H9 (cell line): ENCODE measurements around the gene MYRIP. TPM values are rescaled to one million over a fixed set of nuclear protein-coding genes. Genes with fewer than 3 reads are reported as not detected.

Experiments
- DNase-seq: peaks from one replicate; pipeline ENCODE4 v3.0.0-alpha.2; 2017
- H2AFZ ChIP-seq: one replicate; pipeline ENCODE4 v1.6.1; 2013; ENCODE audit warnings: mild to moderate bottlenecking, low read length, control low read depth, moderate library complexity
- H2AK5ac ChIP-seq: 2 replicates; pipeline ENCODE4 v1.6.1; 2013; ENCODE audit warnings: low read length, control low read depth, mixed read lengths; ENCODE audit not compliant: insufficient read length
- H2BK120ac ChIP-seq: one replicate; pipeline ENCODE4 v1.6.1; 2013; ENCODE audit warnings: low read depth, mild to moderate bottlenecking, low read length, control low read depth, inconsistent platforms; ENCODE audit not compliant: poor library complexity, severe bottlenecking
- H2BK12ac ChIP-seq: 2 replicates; pipeline ENCODE4 v1.6.1; 2013; ENCODE audit warnings: low read length, control low read depth, mixed read lengths, low read depth; ENCODE audit not compliant: insufficient read length
- H2BK15ac ChIP-seq: 2 replicates; pipeline ENCODE4 v1.6.1; 2013; ENCODE audit warnings: low read depth, low read length, control low read depth
- H2BK20ac ChIP-seq: one replicate; pipeline ENCODE4 v1.6.1; 2013; ENCODE audit warnings: low read depth, mild to moderate bottlenecking, low read length, control low read depth, inconsistent platforms; ENCODE audit not compliant: poor library complexity, severe bottlenecking
- H2BK5ac ChIP-seq: 2 replicates; pipeline ENCODE4 v1.6.1; 2013; ENCODE audit warnings: low read length, control low read depth, mixed read lengths; ENCODE audit not compliant: insufficient read length
- H3K14ac ChIP-seq: 2 replicates; pipeline ENCODE4 v1.6.1; 2013; ENCODE audit warnings: low read length, control low read depth; ENCODE audit not compliant: insufficient read depth
- H3K18ac ChIP-seq: 2 replicates; pipeline ENCODE4 v1.6.1; 2013; ENCODE audit warnings: low read depth, mild to moderate bottlenecking, mixed read lengths, low read length, control low read depth; ENCODE audit not compliant: insufficient read length
- H3K23ac ChIP-seq: 2 replicates; pipeline ENCODE4 v1.6.1; 2013; ENCODE audit warnings: low read length, control low read depth, mixed read lengths, low read depth; ENCODE audit not compliant: insufficient read length
- H3K23me2 ChIP-seq: 2 replicates; pipeline ENCODE4 v1.6.1; 2013; ENCODE audit warnings: low read depth, mild to moderate bottlenecking, mixed read lengths, low read length, control low read depth; ENCODE audit not compliant: insufficient read length, poor library complexity, severe bottlenecking
- H3K27ac ChIP-seq: 2 replicates; pipeline ENCODE4 v1.5.1; 2013; ENCODE audit warnings: low read length, control low read depth, mixed read lengths, low read depth; ENCODE audit not compliant: insufficient read length
- H3K27me3 ChIP-seq: 2 replicates; pipeline ENCODE4 v1.6.1; 2013; ENCODE audit warnings: low read length, control low read depth, inconsistent platforms; ENCODE audit not compliant: insufficient read depth
- H3K4ac ChIP-seq: 2 replicates; pipeline ENCODE4 v1.6.1; 2013; ENCODE audit warnings: low read depth, mild to moderate bottlenecking, control low read depth, inconsistent platforms, low read length, moderate library complexity
- H3K4me1 ChIP-seq: 2 replicates; pipeline ENCODE4 v1.6.1; 2013; ENCODE audit warnings: low read length, control low read depth, inconsistent platforms; ENCODE audit not compliant: insufficient read depth
- H3K4me2 ChIP-seq: 2 replicates; pipeline ENCODE4 v1.6.1; 2013; ENCODE audit warnings: low read length, control low read depth, mixed read lengths; ENCODE audit not compliant: insufficient read length, insufficient read depth
- H3K56ac ChIP-seq: 2 replicates; pipeline ENCODE4 v1.6.1; 2013; ENCODE audit warnings: low read depth, mild to moderate bottlenecking, mixed read lengths, low read length, control low read depth; ENCODE audit not compliant: insufficient read length
- H3K79me1 ChIP-seq: 2 replicates; pipeline ENCODE4 v1.6.1; 2013; ENCODE audit warnings: low read depth, mild to moderate bottlenecking, moderate library complexity, low read length, control low read depth, inconsistent platforms; ENCODE audit not compliant: insufficient read depth, poor library complexity, severe bottlenecking
- H3K79me2 ChIP-seq: 2 replicates; pipeline ENCODE4 v1.6.1; 2013; ENCODE audit warnings: low read length, control low read depth, inconsistent platforms; ENCODE audit not compliant: insufficient read depth
- H3K9ac ChIP-seq: 2 replicates; pipeline ENCODE4 v1.6.1; 2013; ENCODE audit warnings: low read length, control low read depth, mixed read lengths; ENCODE audit not compliant: insufficient read length; ENCODE audit errors: extremely low read depth
- H3K9me3 ChIP-seq: one replicate; pipeline ENCODE4 v1.6.1; 2013; ENCODE audit warnings: low read depth, low read length, inconsistent platforms; ENCODE audit not compliant: control insufficient read depth
- H3T11ph ChIP-seq: one replicate; pipeline ENCODE4 v1.6.1; 2013; ENCODE audit warnings: mild to moderate bottlenecking, low read length, control low read depth, inconsistent platforms
- H4K20me1 ChIP-seq: one replicate; pipeline ENCODE4 v1.6.1; 2013; ENCODE audit not compliant: control insufficient read depth, insufficient read length, insufficient read depth
- H4K5ac ChIP-seq: 2 replicates; pipeline ENCODE4 v1.6.1; 2013; ENCODE audit warnings: low read depth, mild to moderate bottlenecking, mixed read lengths, low read length, control low read depth; ENCODE audit not compliant: insufficient read length
- H4K8ac ChIP-seq: replicated peaks from 2 replicates; pipeline ENCODE4 v1.6.1; 2013; ENCODE audit warnings: low read length, control low read depth, mixed read lengths, low read depth; ENCODE audit not compliant: insufficient read length
- H4K91ac ChIP-seq: 2 replicates; pipeline ENCODE4 v1.6.1; 2013; ENCODE audit warnings: low read depth, mild to moderate bottlenecking, moderate library complexity, mixed read lengths, low read length, control low read depth; ENCODE audit not compliant: insufficient read length
- H3K27ac Mint-ChIP-seq, 3 experiments: 2 replicates in 2 of 3; 3 replicates in 1 of 3; pipeline ENCODE4 v1.8.0; 2020 to 2021; ENCODE audit warnings: mixed read lengths in 3 of 3, mild to moderate bottlenecking in 1 of 3, moderate library complexity in 1 of 3
- H3K27me3 Mint-ChIP-seq: 2 replicates; pipeline ENCODE4 v1.8.0; 2021; ENCODE audit warnings: low read depth, mild to moderate bottlenecking, moderate library complexity, mixed read lengths
- H3K36me3 Mint-ChIP-seq, 3 experiments: 2 replicates in 2 of 3; 3 replicates in 1 of 3; pipeline ENCODE4 v1.8.0; 2020 to 2021; ENCODE audit warnings: low read depth in 3 of 3, mixed read lengths in 3 of 3; ENCODE audit not compliant: insufficient read depth in 1 of 3
- H3K4me1 Mint-ChIP-seq, 2 experiments: 2 replicates each; pipeline ENCODE4 v1.8.0; 2020; ENCODE audit warnings: mixed read lengths in 2 of 2
- H3K4me3 Mint-ChIP-seq, 2 experiments: 2 replicates in 1 of 2; 3 replicates in 1 of 2; pipeline ENCODE4 v1.8.0; 2020 to 2021; ENCODE audit warnings: mild to moderate bottlenecking in 2 of 2, mixed read lengths in 2 of 2, moderate library complexity in 1 of 2
- H3K9me3 Mint-ChIP-seq, 2 experiments: 2 replicates in 1 of 2; 3 replicates in 1 of 2; pipeline ENCODE4 v1.8.0; 2020; ENCODE audit warnings: mild to moderate bottlenecking in 2 of 2, mixed read lengths in 2 of 2, moderate library complexity in 1 of 2
- CTCF ChIP-seq: fragments of 200-600 bp; sonication (generic); conservative IDR thresholded peaks from 3 replicates; pipeline ENCODE4 v1.8.0; 2021; ENCODE audit warnings: antibody characterized with exemption, mild to moderate bottlenecking
- WGBS: extraction: QIAGEN DNeasy Blood & Tissue Kit; methylation state at CpG from one replicate; pipeline ENCODE4 v1.1.7; 2013; ENCODE audit warnings: missing lambda C conversion rate, low lambda C conversion rate, mixed read lengths; ENCODE audit not compliant: insufficient read length; ENCODE audit errors: extremely low coverage; 5-methylcytosine and 5-hydroxymethylcytosine counted together
- total RNA-seq: library from RNA; stranded (reverse); gene quantifications from 2 replicates; pipeline ENCODE4 v1.2.1, GENCODE V29; 2021

The MYRIP gene
- total RNA-seq, 1 experiment from 2014 or later: 1.8 TPM

GRCh38 chr3:40213556-40213955 lies 404.1 kb downstream of the MYRIP start:
- Histone ChIP-seq H3K27ac (no peak overlapping the region), H2BK15ac (no peak overlapping the region), H2BK12ac (no peak overlapping the region), H3K4ac (no peak overlapping the region), H3K9me3 (no peaks in the 10 kb centered on the region), H3K23ac (no peak overlapping the region), H3K9ac (no peak overlapping the region), H3K27me3 (no peaks in the 10 kb centered on the region), H3K4me2 (no peak overlapping the region), H3K79me2 (no peaks in the 10 kb centered on the region), H2BK5ac (no peak overlapping the region), H2AK5ac (no peak overlapping the region), H3K56ac (no peak overlapping the region), H3K18ac (no peak overlapping the region), H3K14ac (no peak overlapping the region), H3K79me1 (no peaks in the 10 kb centered on the region), H4K20me1 (no peaks in the 10 kb centered on the region), H4K8ac (no peak overlapping the region), H2BK20ac (no peak overlapping the region), H2AFZ (no peak overlapping the region), H3K23me2 (no peaks in the 10 kb centered on the region), H3K4me1 (no peaks in the 10 kb centered on the region), H4K91ac (no peak overlapping the region), H2BK120ac (no peak overlapping the region), H4K5ac (no peak overlapping the region), H3T11ph (no peak overlapping the region)
- no peak for DNase-seq
- no peak overlapping the region; a peak in 1 of 7 replicates for H3K27ac Mint-ChIP-seq
- no peaks in the 10 kb centered on the region for H3K36me3 Mint-ChIP-seq
- no CpG with 5 or more reads among the region's 5 CpGs for WGBS
- no peak for TF ChIP-seq CTCF
- no peaks in the 10 kb centered on the region for H3K27me3 Mint-ChIP-seq
- no peak overlapping the region for H3K4me3 Mint-ChIP-seq
- H3K4me1 Mint-ChIP-seq: no peaks in the 10 kb centered on the region
- no peaks in the 10 kb centered on the region; a peak in 1 of 5 replicates for H3K9me3 Mint-ChIP-seq
